Smooth muscle cell (in vitro differentiated cells): ENCODE data around the gene GRB10. TPM values are rescaled to one million over a fixed set of nuclear protein-coding genes. Genes with fewer than 3 reads are reported as not detected.

ENCODE experiments used
- DNase-seq: peaks from one replicate; lab custom pipeline; 2025; ENCODE audit not compliant: unreplicated experiment; lab: John Stamatoyannopoulos, UW
- H2AFZ ChIP-seq: fragments of 200-600 bp; sonication (generic); 2 replicates; pipeline ENCODE4 v1.6.0; 2016; ENCODE audit warnings: antibody characterized with exemption, low read depth, mild to moderate bottlenecking
- H3F3A ChIP-seq: fragments of 200-600 bp; sonication (generic); 2 replicates; pipeline ENCODE4 v1.6.0; 2017; ENCODE audit warnings: antibody characterized with exemption, low read depth
- H3K27ac ChIP-seq: fragments of 200-600 bp; sonication (generic); 2 replicates; pipeline ENCODE4 v1.5.1; 2016; ENCODE audit warnings: low read depth, mild to moderate bottlenecking
- H3K27me3 ChIP-seq: fragments of 200-600 bp; sonication (generic); 2 replicates; pipeline ENCODE4 v1.6.1; 2016; ENCODE audit warnings: low read depth, mild to moderate bottlenecking
- H3K36me3 ChIP-seq: fragments of 200-600 bp; sonication (generic); 2 replicates; pipeline ENCODE4 v1.5.1; 2016; ENCODE audit warnings: low read depth
- H3K4me1 ChIP-seq: fragments of 200-600 bp; sonication (generic); 2 replicates; pipeline ENCODE4 v1.5.1; 2016; ENCODE audit warnings: low read depth
- H3K4me2 ChIP-seq: fragments of 200-600 bp; sonication (generic); 2 replicates; pipeline ENCODE4 v1.6.0; 2016; ENCODE audit warnings: mild to moderate bottlenecking
- H3K4me3 ChIP-seq: fragments of 200-600 bp; sonication (generic); 2 replicates; pipeline ENCODE4 v1.5.1; 2016; ENCODE audit warnings: mild to moderate bottlenecking
- H3K79me2 ChIP-seq: fragments of 200-600 bp; sonication (generic); 2 replicates; pipeline ENCODE4 v1.6.0; 2016; ENCODE audit warnings: low read depth, mild to moderate bottlenecking
- H3K9ac ChIP-seq: fragments of 200-600 bp; sonication (generic); 2 replicates; pipeline ENCODE4 v1.6.0; 2016; ENCODE audit warnings: low read depth
- H3K9me3 ChIP-seq: fragments of 200-600 bp; sonication (generic); replicated peaks from 2 replicates; pipeline ENCODE4 v1.5.1; 2016; ENCODE audit warnings: low read depth
- H4K20me1 ChIP-seq: fragments of 200-600 bp; sonication (generic); 2 replicates; pipeline ENCODE4 v1.6.0; 2016; ENCODE audit warnings: low read depth
- WGBS: methylation state at CpG from one replicate; pipeline ENCODE4 v1.1.7; 2016; ENCODE audit warnings: low lambda C conversion rate; 5-methylcytosine and 5-hydroxymethylcytosine counted together
- polyA plus RNA-seq: library from polyadenylated mRNA; unstranded; fragments of >200 nt; fragmentation: Nextera tagmentation; extraction: Ambion mirVana; gene quantifications from 2 replicates; pipeline ENCODE4 v1.2.1, GENCODE V29; 2016
- total RNA-seq: library from RNA; depleted of rRNA; stranded (reverse); fragments of >200 nt; gene quantifications from 2 replicates; pipeline ENCODE4 v1.2.3, GENCODE V29; 2014
- TF ChIP-seq, protein P1 (sequence below): fragments of 200-600 bp; sonication (generic); IDR thresholded peaks from 2 replicates; pipeline ENCODE4 v1.5.1; 2017; ENCODE audit warnings: borderline replicate concordance, mild to moderate bottlenecking, antibody characterized with exemption; ENCODE audit not compliant: insufficient read depth, poor library complexity, severe bottlenecking

Gene GRB10
- total and polyA plus RNA-seq, 2 experiments from 2014 or later, result 18.0 to 20.1 TPM

DNA sequence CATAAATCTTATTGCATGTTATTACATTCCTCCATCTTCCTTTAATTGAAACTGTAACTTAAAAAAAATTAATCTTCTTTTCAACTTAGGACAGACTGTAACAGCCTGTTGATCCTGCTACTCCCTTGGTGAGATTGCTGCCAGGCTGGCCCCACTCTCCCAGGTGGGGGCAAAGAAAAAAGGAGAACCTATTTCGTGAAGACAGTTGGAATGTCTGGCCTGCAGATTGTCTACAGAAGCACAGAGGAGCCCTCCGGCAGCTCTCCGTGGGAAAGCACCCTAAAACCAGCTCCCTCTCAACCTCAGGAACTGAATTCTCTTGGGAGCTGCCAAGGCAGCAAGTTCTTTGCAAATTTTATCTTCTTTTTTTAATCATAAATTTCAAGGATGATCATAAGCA lies 32.8 kb downstream of the GRB10 start:
- Histone ChIP-seq H3K27me3 (no peaks in the 10 kb centered on the region), H3K9ac (no peak overlapping the region), H3K4me3 (no peak overlapping the region), H4K20me1 (peaks cover 98% of the 10 kb centered on the region), H3K4me2 (no peak overlapping the region), H3K36me3 (no peaks in the 10 kb centered on the region), H3F3A (no peaks in the 10 kb centered on the region), H3K9me3 (no peaks in the 10 kb centered on the region), H3K79me2 (peaks cover 65% of the 10 kb centered on the region), H3K4me1 (no peaks in the 10 kb centered on the region), H2AFZ (no peak overlapping the region), H3K27ac (no peak overlapping the region)
- 90% methylated on average over 3 of the region's 3 CpGs for WGBS
- DNase-seq, result no peak
- TF ChIP-seq, protein P1, sequence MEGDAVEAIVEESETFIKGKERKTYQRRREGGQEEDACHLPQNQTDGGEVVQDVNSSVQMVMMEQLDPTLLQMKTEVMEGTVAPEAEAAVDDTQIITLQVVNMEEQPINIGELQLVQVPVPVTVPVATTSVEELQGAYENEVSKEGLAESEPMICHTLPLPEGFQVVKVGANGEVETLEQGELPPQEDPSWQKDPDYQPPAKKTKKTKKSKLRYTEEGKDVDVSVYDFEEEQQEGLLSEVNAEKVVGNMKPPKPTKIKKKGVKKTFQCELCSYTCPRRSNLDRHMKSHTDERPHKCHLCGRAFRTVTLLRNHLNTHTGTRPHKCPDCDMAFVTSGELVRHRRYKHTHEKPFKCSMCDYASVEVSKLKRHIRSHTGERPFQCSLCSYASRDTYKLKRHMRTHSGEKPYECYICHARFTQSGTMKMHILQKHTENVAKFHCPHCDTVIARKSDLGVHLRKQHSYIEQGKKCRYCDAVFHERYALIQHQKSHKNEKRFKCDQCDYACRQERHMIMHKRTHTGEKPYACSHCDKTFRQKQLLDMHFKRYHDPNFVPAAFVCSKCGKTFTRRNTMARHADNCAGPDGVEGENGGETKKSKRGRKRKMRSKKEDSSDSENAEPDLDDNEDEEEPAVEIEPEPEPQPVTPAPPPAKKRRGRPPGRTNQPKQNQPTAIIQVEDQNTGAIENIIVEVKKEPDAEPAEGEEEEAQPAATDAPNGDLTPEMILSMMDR, result no peak

DNA sequence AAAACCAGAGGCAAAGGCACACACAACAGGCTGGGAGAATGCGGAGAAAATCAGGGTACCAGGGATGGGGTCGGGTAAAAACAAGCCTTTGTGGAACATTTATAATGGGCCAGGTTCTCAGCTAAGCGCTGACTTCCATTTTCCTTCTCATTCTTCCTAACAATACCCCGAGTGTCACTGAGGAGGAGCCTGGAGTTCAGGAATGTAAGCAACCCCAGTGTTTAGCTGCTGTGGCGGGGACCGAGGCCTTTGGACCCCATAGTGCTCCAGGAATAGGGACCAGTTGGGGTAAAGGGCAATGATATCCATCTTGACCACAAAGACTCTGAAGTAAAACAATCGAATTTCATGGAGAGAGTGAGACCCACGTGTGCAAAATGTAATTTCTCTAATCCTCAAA lies 34.2 kb downstream of the GRB10 start:
- H3K4me2 ChIP-seq, result no peak overlapping the region
- no peaks in the 10 kb centered on the region for H3K27me3 ChIP-seq
- peaks cover 64% of the 10 kb centered on the region for H3K79me2 ChIP-seq
- H3K9ac ChIP-seq, result no peak overlapping the region
- H3K4me1 ChIP-seq, result no peaks in the 10 kb centered on the region
- peaks cover 97% of the 10 kb centered on the region for H4K20me1 ChIP-seq
- 95% methylated on average over 8 of the region's 8 CpGs for WGBS
- no peak for DNase-seq
- H2AFZ ChIP-seq, result no peak overlapping the region
- no peaks in the 10 kb centered on the region for H3K9me3 ChIP-seq
- H3F3A ChIP-seq, result no peaks in the 10 kb centered on the region
- H3K4me3 ChIP-seq, result no peak overlapping the region
- TF ChIP-seq, protein P1, result no peak
- no peaks in the 10 kb centered on the region for H3K36me3 ChIP-seq
- no peak overlapping the region for H3K27ac ChIP-seq

DNA sequence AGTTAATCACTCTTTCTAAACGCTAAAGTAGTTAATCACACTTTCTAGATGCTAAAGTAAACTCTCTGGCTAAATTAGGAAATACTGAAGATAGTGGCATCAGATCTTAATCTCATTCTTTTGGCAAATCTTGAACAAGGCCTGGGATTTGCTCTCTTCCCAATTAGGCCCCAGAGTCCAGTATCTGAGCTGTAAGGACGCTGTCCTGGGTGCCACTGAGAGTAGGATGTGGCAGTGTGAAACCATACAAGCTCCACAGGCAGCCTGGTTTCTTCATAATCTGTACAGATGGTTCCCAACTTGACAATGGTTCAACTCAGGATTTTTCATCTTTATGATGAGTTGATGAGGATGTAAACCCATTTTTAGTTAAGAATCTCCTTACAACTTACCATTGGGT lies 36.9 kb downstream of the GRB10 start:
- Histone ChIP-seq H3K36me3 (no peaks in the 10 kb centered on the region), H3K9me3 (no peaks in the 10 kb centered on the region), H4K20me1 (peaks cover 97% of the 10 kb centered on the region), H3F3A (no peaks in the 10 kb centered on the region), H3K27ac (no peak overlapping the region), H3K9ac (no peak overlapping the region), H2AFZ (no peak overlapping the region), H3K4me1 (no peaks in the 10 kb centered on the region), H3K79me2 (peaks cover 70% of the 10 kb centered on the region), H3K4me2 (no peak overlapping the region), H3K4me3 (no peak overlapping the region), H3K27me3 (no peaks in the 10 kb centered on the region)
- TF ChIP-seq, protein P1, result no peak
- WGBS, result 92% methylated on average over 2 of the region's 2 CpGs
- no peak for DNase-seq

DNA sequence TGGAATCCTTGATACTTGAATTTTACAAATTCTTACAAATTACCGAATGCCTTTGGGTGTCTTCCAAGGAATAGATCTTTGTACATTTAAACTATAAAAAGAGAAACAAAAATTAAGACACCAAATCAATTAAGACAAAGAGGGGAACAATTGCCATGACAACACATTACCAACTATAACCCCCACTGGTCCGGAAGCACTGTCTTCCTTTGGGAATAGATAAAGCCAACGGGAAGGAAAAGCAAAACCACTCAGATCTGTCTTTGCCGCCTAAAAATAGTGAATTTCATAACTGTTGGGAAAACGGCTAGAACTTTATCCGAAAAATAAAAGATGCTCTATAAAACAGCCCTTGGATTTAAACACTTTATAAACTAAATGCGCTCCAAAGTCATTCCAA lies 37.4 kb downstream of the GRB10 start:
- Histone ChIP-seq H2AFZ (no peak overlapping the region), H4K20me1 (peaks cover 96% of the 10 kb centered on the region), H3F3A (no peaks in the 10 kb centered on the region), H3K27ac (no peak overlapping the region), H3K9ac (no peak overlapping the region), H3K9me3 (no peaks in the 10 kb centered on the region), H3K4me3 (no peak overlapping the region), H3K79me2 (peaks cover 70% of the 10 kb centered on the region), H3K4me2 (no peak overlapping the region), H3K36me3 (no peaks in the 10 kb centered on the region), H3K27me3 (no peaks in the 10 kb centered on the region), H3K4me1 (no peaks in the 10 kb centered on the region)
- no peak for DNase-seq
- TF ChIP-seq, protein P1, result no peak
- WGBS, result 94% methylated on average over 7 of the region's 7 CpGs
